Left lung (tissue), 10 donors: Measurements from ENCODE around the gene CDR2L. TPM values are rescaled to one million over a fixed set of nuclear protein-coding genes. Genes with fewer than 3 reads are reported as not detected.
"Not testable (repeated sequence)": the region's sequence is repeated elsewhere in the genome, so short reads cannot be mapped to it uniquely, and the experiment has no call there.

ENCODE experiments used
- ATAC-seq: fragments of 200-7000 bp; cut with Tn5 transposase; one replicate; pipeline ENCODE4 v1.9.1; 2020; ENCODE audit warnings: moderate library complexity
- DNase-seq, 4 donors: peaks; one replicate each; pipeline ENCODE4 v3.0.0-alpha.2; 2013 to 2020
- H3K27ac ChIP-seq, 2 donors: fragments of 200-600 bp; sonication (generic) in 1 of 2; one replicate each; pipeline versions ENCODE4 v1.5.0 to v1.8.0; 2020 to 2021
- H3K27me3 ChIP-seq, 2 donors: fragments of 200-600 bp; sonication (generic) in 1 of 2; one replicate each; pipeline versions ENCODE4 v1.5.0 to v1.8.0; 2020 to 2021
- H3K36me3 ChIP-seq, 2 donors: fragments of 200-600 bp; sonication (generic) in 1 of 2; one replicate each; pipeline versions ENCODE4 v1.5.0 to v1.8.0; 2020 to 2021
- H3K4me1 ChIP-seq, 2 donors: fragments of 200-600 bp; one replicate each; pipeline ENCODE4 v1.8.0; 2021
- H3K4me3 ChIP-seq, 2 donors: fragments of 200-600 bp; sonication (generic) in 1 of 2; one replicate each; pipeline versions ENCODE4 v1.5.0 to v1.8.0; 2020 to 2021; ENCODE audit warnings: mild to moderate bottlenecking in 1 of 2
- H3K9me3 ChIP-seq, 2 donors: fragments of 200-600 bp; sonication (generic) in 1 of 2; one replicate each; pipeline versions ENCODE4 v1.5.0 to v1.8.0; 2020 to 2021
- intact Hi-C, 2 donors: fragments of 100-400 bp; cut with DNase I; formaldehyde crosslinking; loops; one replicate each; pipeline versions ENCODE4 v1.11.2 to v1.14.2; 2022
- polyA plus RNA-seq, 6 donors: library from polyadenylated mRNA; unstranded; fragments of 120-200 nt; gene quantifications; one replicate each; pipeline ENCODE4 v1.2.1, GENCODE V29; 2013; ENCODE audit not compliant: insufficient read length in 6 of 6
- total RNA-seq, 2 donors: library from RNA; stranded (reverse); fragmentation: NEBNext Ultra II Directional; extraction: Animal tissue kit (Norgen Biotek cat#: 25700); gene quantifications; one replicate each; pipeline ENCODE4 v1.2.1, GENCODE V29; 2021
- TF ChIP-seq, protein P1 (sequence below), 2 donors: fragments of 200-600 bp; sonication (generic) in 1 of 2; IDR thresholded peaks; one replicate each; pipeline versions ENCODE4 v1.5.0 to v1.8.0; 2021; ENCODE audit warnings: antibody characterized with exemption in 2 of 2
- donor health status: DM: no; HTN: yes; CAD: no.
- donor health status: DM: no; HTN: no; CAD: no.

The CDR2L gene
- total and polyA plus RNA-seq, 8 donors = 10.3 to 41.2 (median 14.8) TPM

DNA sequence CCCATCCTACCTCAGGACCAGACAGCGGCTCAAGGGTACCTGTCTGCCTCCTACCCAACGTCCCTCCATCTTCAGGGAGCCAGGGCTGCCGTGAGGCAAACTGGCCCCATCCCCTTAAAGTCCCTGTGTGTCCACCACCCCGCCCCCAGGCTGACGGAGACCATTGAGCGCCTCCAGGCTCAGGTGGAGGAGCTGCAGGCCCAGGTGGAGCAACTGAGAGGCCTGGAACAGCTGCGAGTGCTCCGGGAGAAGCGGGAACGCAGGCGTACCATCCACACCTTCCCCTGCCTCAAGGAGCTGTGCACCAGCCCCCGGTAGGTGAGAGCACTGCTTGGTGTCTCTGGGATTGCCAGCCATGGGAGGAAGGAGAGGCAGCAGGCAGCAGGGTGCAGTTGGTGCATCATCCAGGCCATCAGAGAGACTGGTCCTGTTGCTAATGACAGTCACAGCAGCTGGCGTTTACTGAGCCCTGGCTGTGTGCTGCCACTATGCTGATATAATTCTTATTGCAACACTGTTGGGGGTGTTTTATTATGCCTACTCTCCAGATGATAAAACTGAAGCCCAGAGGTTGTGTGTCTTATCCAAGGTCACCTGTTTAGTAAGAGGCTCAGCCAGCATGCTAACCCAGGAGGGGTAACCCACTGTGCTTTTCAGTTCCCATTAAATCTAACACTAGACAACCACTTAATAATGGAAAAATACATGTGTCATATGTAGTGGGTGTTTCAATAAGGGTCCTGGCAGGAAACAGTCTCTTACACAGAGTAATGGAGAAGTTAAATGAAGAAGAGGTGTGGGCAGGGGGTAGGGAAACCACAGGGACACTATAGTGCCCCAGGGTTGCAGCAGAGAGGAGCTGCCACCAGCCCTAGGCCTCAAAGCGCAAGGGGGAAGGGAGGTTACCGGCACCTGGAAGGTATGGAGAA, 14.7 kb downstream of the CDR2L start:
- intact Hi-C loops = no loop called here

DNA sequence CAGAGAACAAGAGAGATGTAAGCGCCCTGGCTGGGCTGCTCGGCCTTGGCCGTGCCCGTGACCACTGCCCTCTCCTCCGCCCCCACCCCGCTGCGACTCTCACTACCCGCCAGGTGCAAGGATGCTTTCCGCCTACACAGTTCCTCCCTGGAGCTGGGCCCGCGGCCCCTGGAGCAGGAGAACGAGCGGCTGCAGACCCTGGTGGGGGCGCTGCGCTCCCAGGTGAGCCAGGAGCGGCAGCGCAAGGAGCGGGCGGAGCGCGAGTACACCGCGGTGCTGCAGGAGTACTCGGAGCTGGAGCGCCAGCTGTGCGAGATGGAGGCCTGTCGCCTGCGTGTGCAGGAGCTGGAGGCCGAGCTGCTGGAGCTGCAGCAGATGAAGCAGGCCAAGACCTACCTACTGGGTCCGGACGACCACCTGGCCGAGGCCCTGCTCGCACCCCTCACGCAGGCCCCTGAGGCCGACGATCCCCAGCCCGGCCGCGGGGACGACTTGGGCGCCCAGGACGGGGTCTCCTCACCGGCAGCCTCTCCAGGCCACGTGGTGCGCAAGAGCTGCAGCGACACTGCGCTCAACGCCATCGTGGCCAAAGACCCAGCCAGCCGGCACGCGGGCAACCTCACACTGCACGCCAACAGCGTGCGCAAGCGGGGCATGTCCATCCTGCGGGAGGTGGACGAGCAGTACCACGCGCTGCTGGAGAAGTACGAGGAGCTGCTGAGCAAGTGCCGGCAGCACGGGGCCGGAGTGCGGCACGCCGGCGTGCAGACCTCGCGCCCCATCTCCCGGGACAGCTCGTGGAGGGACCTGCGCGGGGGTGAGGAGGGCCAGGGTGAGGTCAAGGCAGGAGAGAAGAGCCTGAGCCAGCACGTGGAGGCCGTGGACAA, 15.9 kb downstream of the CDR2L start:
- DNase-seq = no peak
- ATAC-seq = no peak
- peaks cover 0 to 42% of the 10 kb centered on the region in 2 donors for H3K36me3 ChIP-seq
- TF ChIP-seq, protein P1, sequence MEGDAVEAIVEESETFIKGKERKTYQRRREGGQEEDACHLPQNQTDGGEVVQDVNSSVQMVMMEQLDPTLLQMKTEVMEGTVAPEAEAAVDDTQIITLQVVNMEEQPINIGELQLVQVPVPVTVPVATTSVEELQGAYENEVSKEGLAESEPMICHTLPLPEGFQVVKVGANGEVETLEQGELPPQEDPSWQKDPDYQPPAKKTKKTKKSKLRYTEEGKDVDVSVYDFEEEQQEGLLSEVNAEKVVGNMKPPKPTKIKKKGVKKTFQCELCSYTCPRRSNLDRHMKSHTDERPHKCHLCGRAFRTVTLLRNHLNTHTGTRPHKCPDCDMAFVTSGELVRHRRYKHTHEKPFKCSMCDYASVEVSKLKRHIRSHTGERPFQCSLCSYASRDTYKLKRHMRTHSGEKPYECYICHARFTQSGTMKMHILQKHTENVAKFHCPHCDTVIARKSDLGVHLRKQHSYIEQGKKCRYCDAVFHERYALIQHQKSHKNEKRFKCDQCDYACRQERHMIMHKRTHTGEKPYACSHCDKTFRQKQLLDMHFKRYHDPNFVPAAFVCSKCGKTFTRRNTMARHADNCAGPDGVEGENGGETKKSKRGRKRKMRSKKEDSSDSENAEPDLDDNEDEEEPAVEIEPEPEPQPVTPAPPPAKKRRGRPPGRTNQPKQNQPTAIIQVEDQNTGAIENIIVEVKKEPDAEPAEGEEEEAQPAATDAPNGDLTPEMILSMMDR (IDR thresholded peaks at IDR 0.05) = no peak
- H3K4me1 ChIP-seq = no peaks in the 10 kb centered on the region
- no peak overlapping the region for H3K27ac ChIP-seq
- no peaks in the 10 kb centered on the region for H3K9me3 ChIP-seq
- no peaks in the 10 kb centered on the region for H3K27me3 ChIP-seq
- intact Hi-C loops = no loop called here
- H3K4me3 ChIP-seq = no peak overlapping the region

More for the DNA sequence above, 14.7 kb downstream of the CDR2L start:
- H3K36me3 ChIP-seq = peaks cover 0 to 42% of the 10 kb centered on the region in 2 donors
- no peaks in the 10 kb centered on the region for H3K27me3 ChIP-seq
- ATAC-seq (no peak), DNase-seq (no peak)
- no peaks in the 10 kb centered on the region for H3K4me1 ChIP-seq
- TF ChIP-seq, protein P1 (IDR thresholded peaks at IDR 0.05) = no peak
- H3K9me3 ChIP-seq = no peaks in the 10 kb centered on the region
- no peak overlapping the region for H3K4me3 ChIP-seq
- H3K27ac ChIP-seq = no peak overlapping the region

DNA sequence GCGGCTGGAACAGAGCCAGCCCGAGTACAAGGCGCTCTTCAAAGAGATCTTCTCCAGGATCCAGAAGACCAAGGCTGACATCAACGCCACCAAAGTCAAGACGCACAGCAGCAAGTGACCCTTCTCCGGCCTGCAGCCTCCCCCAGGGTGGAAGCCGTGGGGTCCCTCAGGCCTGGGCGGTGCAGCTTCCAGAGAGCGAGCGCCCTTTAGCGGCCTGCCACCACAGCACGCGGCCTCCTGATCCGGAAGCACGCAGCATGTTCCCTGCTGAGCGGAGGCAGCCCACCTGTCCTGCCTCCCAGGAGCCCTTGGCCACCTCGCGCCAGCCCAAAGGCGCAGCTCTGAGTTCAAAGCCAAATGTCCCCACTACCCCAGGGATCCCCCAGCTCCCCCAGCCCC, 16.5 kb downstream of the CDR2L start:
- H3K4me3 ChIP-seq = no peak overlapping the region
- TF ChIP-seq, protein P1 (IDR thresholded peaks at IDR 0.05) = no peak
- H3K4me1 ChIP-seq = no peaks in the 10 kb centered on the region
- H3K36me3 ChIP-seq = peaks cover 0 to 42% of the 10 kb centered on the region in 2 donors
- intact Hi-C loops = no loop called here
- no peaks in the 10 kb centered on the region for H3K9me3 ChIP-seq
- no peak overlapping the region for H3K27ac ChIP-seq
- no peak for ATAC-seq
- no peak for DNase-seq
- H3K27me3 ChIP-seq = no peaks in the 10 kb centered on the region

DNA sequence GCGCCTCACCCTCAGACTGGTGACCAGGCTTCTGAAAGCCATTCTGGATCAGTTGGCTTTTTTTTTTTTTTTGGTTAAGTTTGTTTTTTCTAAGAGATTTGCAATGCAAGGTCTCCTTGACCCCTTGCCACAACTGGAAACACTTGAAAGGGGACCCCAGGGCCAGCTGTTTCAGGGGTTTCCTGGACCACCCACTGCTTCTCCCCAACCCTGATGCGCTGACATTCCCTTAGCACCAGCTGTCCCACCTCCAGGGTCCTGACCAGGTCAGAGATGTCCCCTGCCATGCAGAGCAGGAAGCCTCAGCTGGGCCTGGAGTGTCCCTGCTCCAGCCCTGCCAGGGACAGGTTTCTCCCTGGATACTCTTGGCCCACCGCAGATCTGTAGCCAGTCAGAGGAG, 16.9 kb downstream of the CDR2L start:
- H3K36me3 ChIP-seq = peaks cover 0 to 42% of the 10 kb centered on the region in 2 donors
- DNase-seq = no peak
- no peak overlapping the region for H3K4me3 ChIP-seq
- no peaks in the 10 kb centered on the region for H3K9me3 ChIP-seq
- no peak overlapping the region for H3K27ac ChIP-seq
- intact Hi-C loops = no loop called here
- TF ChIP-seq, protein P1 (IDR thresholded peaks at IDR 0.05) = no peak
- no peaks in the 10 kb centered on the region for H3K4me1 ChIP-seq
- H3K27me3 ChIP-seq = no peaks in the 10 kb centered on the region
- no peak for ATAC-seq

DNA sequence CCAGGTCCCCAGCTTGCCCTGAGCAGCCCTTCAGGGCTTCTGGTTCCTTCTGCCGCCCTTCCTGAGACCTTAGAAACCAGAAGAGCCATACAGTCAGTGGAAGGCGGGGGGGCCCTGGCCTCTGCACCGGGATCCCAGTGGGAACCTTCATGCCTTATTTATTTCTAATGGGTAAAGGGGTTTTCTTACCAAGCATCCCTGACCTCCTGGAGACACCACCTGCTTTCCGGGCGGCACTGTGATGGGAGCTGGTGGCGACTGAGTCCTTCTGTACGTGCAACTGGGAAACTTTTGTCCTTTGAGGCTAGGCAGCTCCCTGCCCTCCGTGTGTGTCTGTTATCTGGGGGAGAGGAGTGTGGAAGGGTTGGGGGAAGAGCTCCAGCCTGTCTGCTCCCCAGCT, 17.9 kb downstream of the CDR2L start:
- H3K27me3 ChIP-seq = no peaks in the 10 kb centered on the region
- H3K4me3 ChIP-seq = no peak overlapping the region
- peaks cover 0 to 42% of the 10 kb centered on the region in 2 donors for H3K36me3 ChIP-seq
- no peak for ATAC-seq
- H3K27ac ChIP-seq = no peak overlapping the region
- intact Hi-C loops = no loop called here
- H3K9me3 ChIP-seq = no peaks in the 10 kb centered on the region
- TF ChIP-seq, protein P1 (IDR thresholded peaks at IDR 0.05) = no peak
- H3K4me1 ChIP-seq = no peaks in the 10 kb centered on the region
- no peak for DNase-seq

DNA sequence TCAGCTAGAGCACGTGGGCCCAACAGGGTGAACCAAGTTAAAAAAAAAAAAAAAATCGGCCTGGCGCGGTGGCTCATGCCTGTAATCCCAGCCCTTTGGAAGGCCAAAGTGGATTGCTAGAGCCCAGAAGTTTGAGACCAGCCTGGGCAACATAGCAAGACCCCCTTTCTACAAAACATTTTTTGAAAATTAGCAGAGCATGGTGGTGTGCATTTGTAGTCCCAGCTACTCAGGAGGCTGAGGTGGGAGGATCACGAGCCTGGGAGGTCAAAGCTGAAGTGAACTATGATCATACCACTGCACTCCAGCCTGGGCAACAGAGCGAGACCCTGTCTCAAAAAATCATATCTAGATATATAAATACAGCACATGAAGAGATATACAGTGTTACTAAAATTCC, 18.7 kb downstream of the CDR2L start:
- H3K27me3 ChIP-seq, H3K27ac ChIP-seq, H3K9me3 ChIP-seq, H3K4me3 ChIP-seq, H3K4me1 ChIP-seq, intact Hi-C loops, ATAC-seq, DNase-seq: not testable (repeated sequence)
- peaks cover 0 to 41% of the 10 kb centered on the region in 2 donors for H3K36me3 ChIP-seq
